GM19372 (cell line): Measurements from ENCODE around the gene RAB3IL1.

Experiments used
- ATAC-seq: cut with Tn5 transposase; IDR thresholded peaks from one replicate; pipeline ENCODE4 v1.9.1; 2021; ENCODE audit warnings: mild to moderate bottlenecking, low read depth, moderate library complexity; ENCODE audit not compliant: unreplicated experiment

Gene RAB3IL1

GRCh38 chr11:61870541-61871031 lies 46.8 kb downstream of the RAB3IL1 start:
- ATAC-seq: no peak

GRCh38 chr11:61869708-61870451 lies 47.5 kb downstream of the RAB3IL1 start:
- no peak for ATAC-seq

GRCh38 chr11:61869429-61869707 lies 48.0 kb downstream of the RAB3IL1 start:
- no peak for ATAC-seq

- no peak for ATAC-seq
Observed at GRCh38 chr11:61868571-61869428, 48.6 kb downstream of the RAB3IL1 start.

- no peak for ATAC-seq
Observed at GRCh38 chr11:61866958-61867343, 50.4 kb downstream of the RAB3IL1 start.

- ATAC-seq: no peak
Observed at GRCh38 chr11:61866231-61866957, 51.0 kb downstream of the RAB3IL1 start.

GRCh38 chr11:61864814-61865775 lies 52.3 kb downstream of the RAB3IL1 start:
- no peak for ATAC-seq

- no peak for ATAC-seq
Observed at GRCh38 chr11:61863548-61864081, 53.8 kb downstream of the RAB3IL1 start.

GRCh38 chr11:61862714-61863547 lies 54.4 kb downstream of the RAB3IL1 start:
- ATAC-seq: no peak

- ATAC-seq: no peak
Observed at GRCh38 chr11:61861634-61862033, 55.7 kb downstream of the RAB3IL1 start.

- ATAC-seq: no peak
Observed at GRCh38 chr11:61860054-61860903, 57.1 kb downstream of the RAB3IL1 start.

GRCh38 chr11:61855939-61856680 lies 61.3 kb downstream of the RAB3IL1 start:
- ATAC-seq: no peak

- no peak for ATAC-seq
Observed at GRCh38 chr11:61854966-61855714, 62.2 kb downstream of the RAB3IL1 start.

- no peak for ATAC-seq
Observed at GRCh38 chr11:61854206-61854895, 63.0 kb downstream of the RAB3IL1 start.

GRCh38 chr11:61853698-61854169 lies 63.6 kb downstream of the RAB3IL1 start:
- ATAC-seq: no peak

GRCh38 chr11:61851900-61852295 lies 65.5 kb downstream of the RAB3IL1 start:
- ATAC-seq: no peak
